Stimulated activated CD4-positive, alpha-beta T cell treated with anti-CD3 and anti-CD28 coated beads, Interleukin-4, amount 100 ng/mL, for 48 hours (primary cell): ENCODE results near the gene TAS1R1.
"Not testable (repeated sequence)": the region's sequence is repeated elsewhere in the genome, so short reads cannot be mapped to it uniquely, and the experiment has no call there.

Experiments used
- DNase-seq, 2 donors: peaks; one replicate each; pipeline ENCODE4 v3.0.0-alpha.2; 2020; ENCODE audit warnings: low read depth in 2 of 2

TAS1R1 gene

DNA sequence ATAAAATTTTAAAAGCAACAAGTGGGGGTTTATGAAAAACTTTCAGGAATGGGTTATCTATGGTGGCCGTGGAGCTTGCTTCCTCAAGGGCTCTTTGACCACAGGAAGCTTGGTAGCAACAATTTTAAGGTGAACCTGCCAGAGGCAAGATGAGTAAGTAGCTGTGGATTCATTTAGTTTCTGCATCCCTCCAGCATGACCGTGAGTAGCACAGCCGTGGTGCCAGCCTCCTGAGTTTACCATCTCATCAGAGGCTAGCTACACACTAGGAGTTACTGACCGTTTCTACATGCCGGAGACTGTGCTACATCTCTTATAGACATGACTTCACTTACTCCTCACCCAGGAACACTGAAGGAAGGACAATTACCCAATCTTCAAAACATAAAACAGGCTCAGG is 33.6 kb upstream of the TAS1R1 start:
- DNase-seq: no peak

DNA sequence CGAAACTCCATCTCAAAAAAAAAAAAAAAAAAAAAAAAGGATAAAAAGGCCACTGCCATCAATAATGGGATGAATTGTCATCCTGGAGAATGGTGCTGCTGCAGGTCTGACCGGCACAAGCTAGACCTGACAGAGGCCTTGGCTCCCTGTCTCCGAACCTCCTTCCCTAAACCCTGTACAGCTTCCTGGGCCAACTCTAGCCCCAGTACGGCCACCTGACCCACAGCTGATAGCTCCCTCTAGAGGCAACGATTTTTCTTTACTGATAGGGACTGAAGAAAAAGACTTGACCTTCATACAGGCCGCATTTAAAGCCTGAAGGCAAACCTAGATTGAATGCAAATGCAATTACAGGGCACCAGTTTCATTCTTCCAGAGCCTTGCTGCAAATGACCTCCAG is 31.5 kb upstream of the TAS1R1 start:
- no peak for DNase-seq

DNA sequence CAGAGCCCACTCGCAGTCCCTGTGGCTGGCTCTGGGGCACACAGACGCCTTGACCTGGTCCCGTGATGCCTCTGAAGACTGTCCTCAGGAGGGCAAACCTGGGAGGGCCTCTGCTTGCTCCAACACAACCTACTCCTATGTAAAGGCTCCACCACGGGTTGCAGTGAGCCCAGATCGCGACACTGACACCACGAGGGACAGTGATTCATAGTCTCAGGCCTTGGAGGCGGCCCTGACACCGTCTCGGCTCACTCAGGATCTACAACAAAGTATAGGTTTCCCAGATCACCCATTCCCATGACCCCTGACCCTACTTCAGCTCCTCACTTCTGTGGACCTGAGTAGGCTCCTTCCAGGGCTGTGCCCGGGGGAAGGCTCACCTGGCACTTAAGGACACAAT is 28.8 kb upstream of the TAS1R1 start:
- no peak for DNase-seq

DNA sequence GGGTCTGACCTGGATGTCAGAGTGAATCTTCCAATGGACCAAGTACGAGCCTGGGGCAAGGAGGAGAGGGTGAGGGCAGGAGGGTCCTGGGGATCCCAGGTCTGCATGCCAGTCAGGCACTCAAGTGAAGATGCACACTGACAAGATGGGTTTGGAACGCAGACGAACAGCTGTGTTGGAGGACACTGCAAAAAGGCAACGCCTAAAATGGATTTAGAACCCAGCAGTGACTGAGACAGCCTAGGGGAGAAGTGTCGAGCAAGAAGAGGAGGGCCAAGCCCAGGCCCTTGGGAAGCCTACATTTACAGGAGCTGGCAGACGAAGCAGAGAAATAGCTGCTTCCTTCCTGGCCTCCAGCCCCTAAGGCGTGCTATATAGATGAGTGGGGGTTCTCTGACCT is 26.6 kb upstream of the TAS1R1 start:
- DNase-seq: no peak

DNA sequence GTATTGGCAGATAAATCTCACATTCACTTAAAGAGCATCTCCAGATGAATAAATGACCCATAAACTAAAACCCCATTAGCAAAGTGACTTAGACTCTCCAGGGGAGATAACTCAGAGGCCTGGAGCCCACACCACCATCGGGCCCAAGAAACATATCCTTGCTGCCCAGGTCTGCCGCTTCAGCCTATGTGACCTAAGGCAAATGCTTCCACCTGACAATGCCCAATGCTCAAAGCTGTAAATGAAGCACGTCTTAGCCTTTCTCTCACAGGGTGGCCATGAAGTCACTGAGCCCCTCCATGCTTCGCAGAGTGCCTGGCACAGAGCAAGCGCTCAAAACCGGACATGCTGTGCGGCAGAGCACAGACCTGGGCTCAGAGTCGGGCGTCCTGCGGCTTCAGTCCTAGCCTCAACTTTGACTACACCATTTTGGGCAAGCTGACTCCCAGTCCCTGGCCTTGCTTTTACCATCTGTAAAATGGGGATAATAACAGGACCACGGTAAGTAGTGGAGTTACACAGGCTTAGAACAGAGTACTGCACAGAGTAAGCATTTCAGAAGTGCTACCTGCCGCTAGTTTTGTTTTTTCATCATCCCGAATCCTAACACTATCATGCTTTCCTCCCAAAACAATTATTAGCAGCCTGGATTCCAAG is 24.5 kb upstream of the TAS1R1 start:
- DNase-seq: no peak

DNA sequence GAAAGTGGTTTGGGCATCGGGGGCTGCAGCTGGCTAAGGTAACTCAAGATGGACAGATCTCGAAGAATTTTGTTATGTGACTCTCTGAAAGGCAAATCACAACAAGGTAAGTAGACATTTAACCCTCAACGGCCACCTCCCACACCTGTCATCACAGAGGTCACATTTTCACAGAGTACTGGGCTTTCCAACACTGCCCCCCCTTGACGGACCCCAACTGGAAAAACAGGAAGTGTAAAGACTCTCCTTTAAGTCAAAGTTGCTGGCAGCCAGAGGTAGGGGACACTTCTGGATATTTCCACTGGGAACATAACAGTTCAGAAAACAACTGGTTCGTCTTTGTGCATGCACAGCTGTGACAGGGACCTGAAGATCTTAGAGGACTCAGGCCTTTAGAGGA is 23.1 kb upstream of the TAS1R1 start:
- no peak for DNase-seq

DNA sequence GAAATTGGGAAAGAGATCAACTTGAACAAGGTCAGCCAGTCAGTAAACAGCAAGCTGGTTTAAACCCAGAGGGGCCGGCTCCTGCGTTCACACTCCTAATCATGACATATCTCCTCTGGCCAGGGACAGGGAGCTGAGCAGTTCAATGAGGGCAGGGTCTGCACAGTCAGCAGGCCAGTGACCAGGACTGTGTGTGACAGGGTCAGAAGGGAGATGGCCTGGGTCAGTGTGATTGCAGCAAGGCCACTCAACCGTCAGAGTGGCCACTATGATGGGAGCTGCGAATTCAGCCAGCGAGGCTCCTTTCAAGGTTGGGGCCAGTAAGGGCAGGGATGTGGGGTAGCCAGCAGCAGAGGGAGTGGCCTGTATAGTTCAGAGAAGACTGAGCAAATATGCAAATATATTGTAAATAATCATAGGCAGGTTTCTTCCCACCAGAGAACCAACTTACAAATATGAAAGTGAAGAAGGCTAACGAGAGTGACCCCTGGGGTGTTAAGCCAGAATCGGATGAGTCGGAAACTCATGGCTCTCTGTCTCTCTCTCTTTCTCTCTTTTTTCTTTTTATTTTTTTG is 20.8 kb upstream of the TAS1R1 start:
- DNase-seq: no peak

DNA sequence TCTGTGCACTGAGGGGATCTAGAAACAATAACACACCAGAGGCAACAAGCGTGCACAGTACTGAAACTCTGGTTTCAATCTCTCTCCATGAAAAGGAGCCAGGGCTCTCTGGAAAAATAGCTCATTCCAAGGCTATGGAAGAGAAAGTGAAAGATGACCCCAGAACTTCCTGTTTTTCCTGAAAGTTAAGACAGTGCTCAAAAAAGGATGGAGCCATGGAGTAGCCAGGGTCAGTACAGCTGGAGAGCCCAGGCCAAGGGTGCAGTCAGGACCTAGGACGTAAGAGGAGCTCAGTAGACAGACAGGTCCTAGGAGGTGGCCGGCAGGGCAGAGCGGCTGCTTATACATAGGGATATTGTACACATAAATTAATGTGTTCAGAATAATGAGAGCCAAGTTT is 19.9 kb upstream of the TAS1R1 start:
- no peak for DNase-seq

DNA sequence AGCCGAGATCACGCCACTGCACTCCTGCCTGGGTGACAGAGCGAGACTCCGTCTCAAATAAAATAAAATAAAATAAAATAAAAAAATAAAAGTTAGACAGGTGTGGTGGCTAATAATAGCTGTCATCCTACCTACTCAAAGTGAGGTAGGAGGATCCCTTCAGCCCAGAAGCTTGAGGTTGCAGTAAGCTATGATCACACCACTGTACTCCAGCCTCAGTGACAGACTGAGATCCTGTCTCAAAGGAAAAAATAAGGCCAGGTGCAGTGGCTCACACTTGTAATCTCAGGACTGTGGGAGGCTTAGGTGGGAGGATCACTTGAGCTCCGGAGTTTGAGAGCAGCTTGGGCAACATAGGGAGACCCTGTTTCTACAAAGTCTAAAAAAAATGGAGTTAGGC is 18.8 kb upstream of the TAS1R1 start:
- DNase-seq: no peak

DNA sequence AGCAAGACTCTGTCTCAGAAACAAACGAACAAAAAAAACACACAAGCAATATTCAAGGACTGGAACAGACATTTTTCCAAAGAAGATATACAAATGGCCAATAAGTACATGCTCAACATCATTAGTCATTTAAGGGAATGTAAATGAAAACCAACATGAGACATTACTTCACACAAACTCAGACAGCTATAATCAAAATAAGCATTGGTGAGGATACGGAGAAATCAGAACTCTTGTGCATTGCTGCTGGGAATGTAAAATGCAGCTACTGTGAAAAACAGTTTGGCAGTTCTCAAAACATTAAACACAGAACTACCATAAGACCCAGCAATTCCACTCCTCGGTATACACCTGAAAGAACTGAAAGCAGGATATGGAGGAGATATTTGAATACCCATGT is 16.2 kb upstream of the TAS1R1 start:
- DNase-seq: no peak

DNA sequence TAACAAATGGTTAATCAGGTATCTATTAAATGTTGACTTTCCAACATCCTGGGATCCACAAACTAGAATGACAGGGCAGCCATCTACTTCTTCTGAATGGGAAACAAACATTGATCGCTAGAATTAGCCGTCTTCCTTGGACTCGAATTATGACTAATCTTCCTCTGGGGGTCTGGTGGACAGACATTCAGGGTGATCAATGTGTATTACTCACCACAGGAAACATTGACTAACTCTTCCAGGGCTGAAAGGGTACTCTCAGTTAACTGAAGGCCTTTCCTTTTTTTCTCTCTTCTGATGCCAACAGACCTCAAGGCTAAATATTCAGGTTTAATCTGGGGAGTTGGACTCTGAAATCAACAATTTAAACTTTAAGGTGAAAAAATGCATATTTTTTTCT is 10.3 kb upstream of the TAS1R1 start:
- DNase-seq: no peak

DNA sequence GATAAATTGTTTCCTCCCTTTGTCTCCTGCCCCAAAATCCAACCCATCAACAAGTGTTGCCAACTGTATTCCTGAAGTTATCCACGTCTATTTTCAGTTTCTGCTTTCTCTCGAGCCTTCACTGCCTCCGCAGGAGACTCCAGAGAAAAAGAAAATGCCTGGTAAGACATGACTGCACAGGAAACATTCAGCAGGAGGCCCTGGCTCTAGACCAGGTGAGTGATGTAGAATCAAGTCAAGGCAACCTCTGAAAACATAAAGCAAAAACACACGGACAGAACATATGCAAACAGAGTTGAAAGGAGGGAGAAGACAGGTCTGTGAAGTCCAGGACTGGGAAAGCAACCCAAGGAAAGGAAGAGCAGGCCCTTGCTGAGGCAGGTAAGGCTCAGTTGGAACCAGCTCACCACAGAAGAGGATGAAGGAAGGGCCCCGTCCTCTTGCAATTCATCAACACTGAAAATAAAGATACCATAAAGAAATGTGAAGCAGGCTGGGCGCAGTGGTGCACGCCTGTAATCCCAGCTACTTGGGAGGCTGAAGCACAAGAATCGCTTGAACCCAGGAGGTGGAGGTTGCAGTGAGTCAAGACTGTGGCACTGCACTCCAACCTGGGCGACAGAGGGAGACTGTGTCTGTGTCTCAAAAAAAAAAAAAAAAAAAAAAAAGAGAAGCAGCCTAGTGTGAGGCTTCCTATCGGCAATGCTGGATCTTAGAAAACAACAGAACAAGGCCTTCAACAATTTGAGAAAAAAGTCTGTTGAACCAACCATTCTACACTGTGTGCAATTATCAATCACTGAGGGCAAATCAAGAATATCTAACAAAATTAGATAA is 9.6 kb upstream of the TAS1R1 start:
- DNase-seq: no peak

DNA sequence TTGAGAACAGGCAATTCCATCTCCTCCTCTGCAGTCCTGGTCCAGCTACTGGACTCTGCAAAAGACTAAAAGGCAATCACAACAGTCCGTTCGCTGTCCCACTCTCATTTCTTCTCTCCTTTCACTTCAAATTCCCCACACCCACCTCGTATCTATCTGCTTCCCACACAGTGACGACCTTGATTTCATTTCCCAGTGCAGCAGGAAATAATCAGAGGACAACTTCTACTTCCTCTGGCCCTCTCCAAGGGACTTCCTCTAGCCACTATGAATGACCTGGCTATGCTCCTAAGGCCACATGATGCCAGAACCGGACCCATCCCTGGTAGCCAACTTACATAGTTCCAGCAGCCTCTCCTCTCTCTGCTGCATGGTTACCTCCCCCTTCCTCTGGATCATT is 8.8 kb upstream of the TAS1R1 start:
- DNase-seq: no peak

DNA sequence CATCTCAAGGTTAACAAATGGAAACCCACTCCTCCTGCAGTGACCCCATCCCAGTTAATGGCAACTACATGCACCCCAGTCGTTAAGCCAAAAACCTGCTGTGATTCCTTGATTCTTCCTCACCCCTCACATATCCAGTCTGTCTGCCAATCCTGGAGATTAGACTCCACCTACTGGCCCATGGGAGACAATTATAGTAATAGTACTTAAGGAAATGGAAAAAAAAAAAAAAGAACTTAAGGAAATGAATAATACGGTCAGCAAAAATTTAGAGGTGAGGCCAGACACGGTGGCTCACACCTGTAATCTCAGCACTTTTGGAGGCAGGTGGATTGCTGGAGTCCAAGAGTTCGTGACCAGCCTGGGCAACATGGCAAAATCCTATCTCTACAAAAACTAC is 7.8 kb upstream of the TAS1R1 start:
- DNase-seq: no peak

DNA sequence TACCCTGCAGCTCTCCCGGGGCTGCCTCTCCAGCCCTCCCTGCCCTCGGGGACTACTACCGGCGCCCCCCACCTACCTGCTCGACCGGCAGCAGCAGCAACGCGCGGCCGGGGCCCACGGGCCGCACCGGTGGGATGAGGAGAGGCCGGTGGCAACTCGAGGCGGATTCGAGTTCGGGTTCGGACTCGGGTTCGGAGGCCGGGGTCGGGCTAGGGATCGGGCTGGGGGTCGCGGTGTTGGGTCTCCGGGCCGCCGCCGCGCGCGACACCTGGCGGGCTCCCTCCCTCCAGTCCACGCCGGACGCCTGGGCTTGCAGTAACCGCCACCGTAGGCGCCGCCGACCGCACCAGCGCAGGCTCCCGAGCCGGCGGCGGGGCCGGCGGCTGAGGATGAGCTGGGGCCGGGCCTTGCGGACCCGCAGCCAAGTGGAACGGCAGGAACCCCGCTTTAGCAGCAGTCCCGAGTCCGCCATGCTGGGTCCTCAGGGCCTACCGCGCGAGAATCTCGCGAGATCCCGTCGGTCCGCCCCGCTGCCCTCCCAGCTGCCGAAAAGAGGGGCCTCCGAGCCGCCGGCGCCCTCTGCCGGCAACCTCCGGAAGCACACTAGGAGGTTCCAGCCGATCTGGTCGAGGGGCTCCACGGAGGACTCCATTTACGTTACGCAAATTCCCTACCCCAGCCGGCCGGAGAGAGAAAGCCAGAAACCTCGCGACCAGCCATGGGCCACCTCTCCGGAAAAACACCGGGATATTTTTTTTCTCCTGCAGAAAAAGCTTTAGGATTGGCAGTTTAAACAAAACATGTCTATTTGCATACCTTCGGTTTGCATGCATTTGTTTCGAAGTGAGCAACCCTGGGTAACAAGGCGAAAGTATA is 838 bp upstream of the TAS1R1 start, which contains the start of gene NOL9:
TSS of gene NOL9 (minus strand) at position 483 of the 876 bp plus-strand sequence. CDS start at position 472, 11 bp downstream.
- peak; percentile 92 to 93 for DNase-seq

DNA sequence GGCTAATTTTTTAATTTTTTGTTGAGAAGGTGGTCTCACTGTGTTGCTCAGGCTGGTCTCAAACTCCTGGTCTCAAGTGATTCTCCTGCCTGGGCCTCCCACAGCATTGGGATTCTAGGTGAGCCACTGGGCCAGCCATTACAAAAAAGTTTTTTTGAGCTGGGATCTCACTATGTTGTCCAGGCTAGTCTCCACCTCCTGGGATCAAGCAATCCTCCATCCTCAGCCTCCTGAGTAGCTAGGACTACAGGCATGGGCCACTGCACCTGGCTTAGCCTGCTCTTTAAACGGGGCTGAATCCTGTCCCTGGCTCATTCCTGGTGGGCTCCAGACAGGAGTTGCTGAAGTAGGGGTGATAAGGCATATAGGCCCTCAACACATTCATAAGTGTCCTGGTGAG is 2.5 kb downstream of the TAS1R1 start:
- no peak for DNase-seq

DNA sequence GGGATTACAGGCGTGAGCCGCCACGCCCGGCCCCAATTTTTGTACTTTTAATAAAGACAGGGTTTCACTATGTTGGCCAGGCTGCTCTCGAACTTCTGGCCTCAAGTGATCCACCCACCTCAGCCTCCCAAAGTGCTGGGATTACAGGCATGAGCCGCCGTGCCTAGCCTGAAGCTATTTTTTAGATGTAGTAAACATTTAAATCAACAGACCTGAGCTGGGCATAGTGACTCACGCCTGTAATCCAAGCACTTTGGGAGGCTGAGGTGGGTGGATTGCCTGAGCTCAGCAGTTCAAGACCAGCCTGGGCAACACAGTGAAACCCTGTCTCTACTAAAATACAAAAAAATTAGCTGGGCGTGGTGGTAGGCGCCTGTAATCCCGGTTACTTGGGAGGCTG is 4.1 kb downstream of the TAS1R1 start:
- DNase-seq: not testable (repeated sequence)

DNA sequence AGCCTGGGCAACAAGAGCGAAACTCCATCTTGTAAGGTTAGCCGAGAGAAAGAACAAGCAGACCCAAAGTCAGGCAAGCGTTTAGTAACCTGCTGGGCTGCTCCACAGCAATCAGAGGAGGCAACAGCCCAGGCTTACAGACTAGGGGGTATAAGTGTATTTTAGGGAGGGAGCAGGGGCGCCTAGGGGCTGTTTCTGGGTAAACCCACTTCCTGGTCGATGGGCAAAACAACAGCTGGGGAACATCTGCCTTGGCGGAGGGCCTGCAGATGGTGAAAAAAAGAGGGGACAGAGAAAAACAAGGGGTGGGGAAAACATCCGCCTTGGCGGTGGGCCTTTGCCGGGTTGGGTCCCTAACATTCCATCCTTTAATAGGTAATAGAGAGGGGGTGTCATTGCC is 5.2 kb downstream of the TAS1R1 start:
- DNase-seq: no peak

DNA sequence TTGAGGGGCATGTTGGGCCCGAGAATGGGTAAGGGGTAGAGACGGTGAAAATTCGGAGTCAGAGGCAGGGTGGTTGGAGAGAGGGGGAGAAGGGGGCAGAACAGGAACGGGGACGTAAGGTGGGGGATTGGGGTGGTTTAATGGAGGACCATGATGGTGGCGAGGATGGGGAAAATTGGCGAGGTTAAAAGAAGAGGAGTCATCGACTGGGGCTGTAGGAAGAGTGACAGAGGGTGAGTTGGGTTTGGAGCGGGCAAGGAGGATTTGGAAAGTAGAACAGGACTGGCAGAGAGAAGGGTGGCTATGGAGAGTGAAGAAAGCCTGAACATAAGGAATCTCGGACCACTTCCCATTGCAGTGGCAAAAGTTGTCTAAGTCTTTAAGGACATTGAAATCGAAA is 13.9 kb downstream of the TAS1R1 start:
- DNase-seq: no peak

DNA sequence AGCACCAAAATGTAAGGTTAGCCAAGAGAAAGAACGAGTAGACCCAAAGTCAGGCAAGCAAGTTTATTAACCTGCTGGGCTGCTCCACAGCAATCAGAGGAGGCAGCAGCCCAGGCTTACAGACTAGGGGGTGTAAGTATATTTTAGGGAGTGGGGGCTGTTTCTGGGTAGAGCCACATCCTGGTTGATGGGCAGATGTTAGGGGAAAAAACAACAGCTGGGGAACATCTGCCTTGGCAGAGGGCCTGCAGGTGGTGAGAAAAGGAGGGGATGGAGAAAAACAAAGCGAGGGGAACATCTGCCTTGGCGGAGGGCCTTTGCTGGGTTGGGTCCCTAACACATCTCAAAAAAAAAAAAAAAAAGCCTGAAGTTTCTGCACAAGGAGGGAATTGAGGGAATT is 15.0 kb downstream of the TAS1R1 start:
- DNase-seq: no peak

DNA sequence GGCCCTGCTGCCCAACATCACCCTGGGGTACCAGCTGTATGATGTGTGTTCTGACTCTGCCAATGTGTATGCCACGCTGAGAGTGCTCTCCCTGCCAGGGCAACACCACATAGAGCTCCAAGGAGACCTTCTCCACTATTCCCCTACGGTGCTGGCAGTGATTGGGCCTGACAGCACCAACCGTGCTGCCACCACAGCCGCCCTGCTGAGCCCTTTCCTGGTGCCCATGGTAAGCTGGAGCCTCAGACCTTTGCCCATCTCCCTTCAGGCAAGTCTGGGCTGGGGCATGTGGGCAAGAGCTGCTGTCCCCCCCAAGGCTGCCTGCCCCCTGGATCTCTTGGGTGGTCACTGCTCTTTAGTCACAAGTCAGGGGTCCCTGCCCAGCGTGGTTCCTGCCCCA is 15.9 kb downstream of the TAS1R1 start:
- no peak for DNase-seq
